LHCN-M2 (cell line): ENCODE measurements around the gene GALK2. TPM values are rescaled to one million over a fixed set of nuclear protein-coding genes. Genes with fewer than 3 reads are reported as not detected.
A peak's percentile ranks its signal among the peaks of the same experiment; 100 is the strongest.

Experiments used
- DNase-seq: peaks from one replicate; pipeline ENCODE4 v3.0.0-alpha.2; 2012; ENCODE audit warnings: low read depth
- total RNA-seq: library from RNA; depleted of rRNA; stranded (reverse); fragments of >200 nt; gene quantifications from 2 replicates; pipeline ENCODE4 v1.2.3, GENCODE V29; 2014

GALK2 gene
- total RNA-seq, 1 experiment from 2014 or later, result 26.3 TPM

DNA sequence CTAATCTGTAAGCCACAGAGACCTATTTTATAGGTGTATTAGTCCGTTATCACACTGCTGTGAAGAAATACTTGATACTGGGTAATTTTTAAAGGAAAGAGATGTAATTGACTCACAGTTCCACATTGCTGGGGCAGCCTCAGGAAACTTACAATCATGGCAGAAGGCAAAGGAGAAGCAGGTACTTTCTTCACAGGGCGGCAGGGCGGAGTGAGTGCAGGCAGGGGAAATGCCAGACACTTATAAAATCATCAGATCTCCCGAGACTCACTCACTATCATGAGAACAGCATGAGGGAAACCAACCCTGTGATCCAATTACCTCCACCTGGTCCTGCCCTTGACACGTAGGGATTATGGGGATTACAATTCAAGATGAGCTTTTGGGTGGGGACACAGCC is 108.7 kb downstream of the GALK2 start:
- DNase-seq, result no peak

DNA sequence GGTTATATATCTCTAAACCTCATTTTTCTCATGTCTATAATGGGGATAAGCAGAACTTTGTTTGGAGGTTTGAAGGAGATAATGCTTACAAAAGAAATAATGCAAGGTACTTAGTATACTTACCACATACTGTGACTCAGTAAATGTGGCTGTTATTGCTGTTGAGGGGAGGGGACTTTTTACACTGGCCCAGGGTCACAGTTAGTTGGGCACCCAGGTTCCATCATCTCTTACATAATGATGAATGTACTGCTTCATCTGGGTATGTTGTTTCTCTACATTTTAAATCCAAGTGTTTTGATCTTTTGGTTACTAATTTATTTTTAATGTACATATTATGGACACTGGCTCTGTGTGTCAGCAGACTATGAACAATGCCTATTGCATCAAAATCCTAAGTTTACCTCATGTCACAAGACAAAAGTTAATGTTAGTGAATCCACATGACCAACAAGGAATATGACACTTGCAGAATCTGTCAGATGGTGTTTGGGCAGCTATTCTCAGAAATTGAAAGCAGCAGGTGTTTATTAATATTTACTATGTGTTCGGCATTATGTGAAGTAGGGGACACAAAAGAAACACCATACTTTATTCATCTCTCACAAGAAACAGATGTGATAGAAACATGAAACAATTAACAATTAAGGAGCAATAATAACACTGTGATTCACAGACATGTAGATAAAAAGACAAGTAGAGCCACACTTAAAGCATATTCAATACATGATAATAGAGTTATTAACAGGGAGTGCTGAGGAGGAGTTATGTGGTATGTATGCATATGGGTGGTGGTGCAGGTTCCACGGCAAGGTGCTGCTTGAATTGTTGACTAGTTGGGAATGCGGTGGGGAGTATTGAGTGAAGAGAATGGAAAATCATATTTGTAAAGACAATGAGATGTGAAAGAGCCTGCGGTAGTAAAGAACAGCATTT is 109.7 kb downstream of the GALK2 start:
- peak; percentile 49 for DNase-seq

DNA sequence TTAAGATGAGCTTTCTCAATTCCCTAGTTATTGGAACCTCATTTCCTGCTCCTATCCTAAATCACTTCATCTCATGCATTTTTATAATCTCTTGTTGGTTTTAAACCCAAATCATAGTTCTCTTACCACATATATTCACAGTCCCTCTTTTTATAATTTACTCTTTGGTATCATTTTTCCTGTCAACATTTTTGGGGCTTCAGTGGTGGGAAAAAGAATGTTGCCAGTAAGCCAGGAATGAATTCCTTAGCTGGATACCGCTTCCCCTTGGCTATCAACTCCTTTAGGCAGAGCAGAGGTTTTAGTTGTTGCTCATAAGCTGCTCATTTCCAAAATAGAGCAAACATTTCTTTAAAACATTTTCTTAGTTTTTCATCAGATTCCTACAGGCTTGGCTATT is 112.3 kb downstream of the GALK2 start:
- DNase-seq, result peak; percentile 76

DNA sequence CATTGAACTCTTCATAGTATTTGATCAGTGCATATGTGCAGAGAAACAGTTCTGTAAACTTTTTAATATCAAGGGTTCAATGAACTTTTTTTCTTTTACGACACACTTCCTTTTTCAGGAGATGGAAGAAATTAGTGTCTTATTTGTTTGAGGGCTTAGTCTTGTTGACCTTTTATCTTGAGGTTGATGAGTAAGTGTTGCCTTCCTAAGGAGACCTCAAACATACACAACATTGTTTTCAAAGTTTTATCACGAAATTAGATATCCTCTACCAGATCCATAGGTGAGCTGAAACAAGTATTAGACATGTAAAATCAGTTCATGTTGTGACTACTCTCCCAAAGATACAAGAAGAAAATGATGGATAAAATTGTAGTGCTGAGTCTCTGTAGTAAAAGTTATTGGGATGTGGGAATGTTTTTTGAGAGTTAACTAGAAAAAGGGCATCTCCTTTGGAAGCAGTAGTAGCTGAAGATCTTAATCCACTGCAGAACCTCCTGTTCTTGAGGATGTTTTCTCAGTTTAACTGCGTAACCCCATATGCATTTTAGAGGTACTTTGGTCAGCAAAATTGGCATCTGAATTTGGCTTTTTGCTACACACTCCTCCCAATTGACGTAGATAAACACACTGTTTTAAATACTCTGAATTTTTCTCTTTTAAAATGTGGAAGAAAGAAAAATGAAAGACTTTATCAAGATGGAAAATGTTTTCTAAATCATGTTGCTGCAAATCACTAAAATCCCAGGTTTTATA is 116.8 kb downstream of the GALK2 start:
- DNase-seq, result peak; percentile 25

DNA sequence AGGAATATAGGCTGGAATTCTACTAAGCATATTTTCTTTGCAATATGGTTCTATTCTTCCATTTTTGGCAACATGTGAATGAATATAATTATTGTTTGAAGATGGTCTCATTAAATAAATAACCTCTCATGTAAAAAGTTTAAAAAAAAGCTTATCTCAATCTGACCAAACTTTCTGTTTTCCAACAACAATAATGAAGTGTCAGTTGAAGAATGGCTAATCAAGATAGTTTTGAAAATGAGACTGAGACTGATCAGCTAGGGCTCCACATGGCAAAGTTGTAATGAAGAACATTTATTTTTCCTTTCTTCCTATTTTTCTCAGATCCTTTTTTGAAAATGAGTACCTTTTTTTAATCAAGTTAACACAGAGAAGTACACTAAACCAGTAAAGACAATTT is 117.4 kb downstream of the GALK2 start:
- no peak for DNase-seq

DNA sequence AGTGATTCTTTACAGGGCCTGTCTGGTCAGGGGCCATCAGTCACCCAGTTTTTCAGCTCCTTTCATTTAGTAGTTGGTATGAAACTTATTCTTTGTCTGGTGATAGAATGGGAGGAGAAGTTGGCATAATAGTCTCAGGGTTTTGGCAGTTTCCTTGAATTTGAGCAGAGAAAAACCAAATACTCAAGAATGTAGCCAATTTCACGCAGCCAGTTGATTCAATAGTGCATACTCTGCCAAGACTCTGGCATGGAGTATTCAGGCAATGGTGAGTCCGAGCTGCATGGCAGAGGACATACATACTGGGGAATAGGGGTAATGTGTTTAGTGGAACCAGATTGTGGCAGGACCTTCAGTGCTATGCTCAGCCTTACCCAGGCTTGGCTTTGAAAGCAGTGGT is 118.3 kb downstream of the GALK2 start:
- DNase-seq, result no peak

DNA sequence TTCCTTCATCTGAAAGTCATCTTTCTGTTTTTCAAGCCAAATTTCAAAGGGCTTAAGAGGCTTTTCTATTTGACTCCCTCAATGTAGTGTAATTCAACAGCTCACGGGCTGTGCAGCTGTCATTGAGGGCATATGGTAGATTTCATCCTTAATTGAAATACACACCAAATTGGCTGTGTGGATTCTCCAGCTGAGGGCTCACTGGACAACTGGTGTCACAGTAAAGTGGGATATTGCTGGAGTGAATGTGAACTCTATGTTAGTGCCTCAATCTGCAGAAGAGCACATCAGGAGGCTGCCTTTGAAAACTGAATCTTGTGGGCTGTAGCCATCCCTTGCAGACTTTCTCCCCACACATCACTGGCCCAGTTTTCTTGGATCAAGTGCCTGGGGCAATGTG is 120.1 kb downstream of the GALK2 start:
- DNase-seq, result peak; percentile 35

DNA sequence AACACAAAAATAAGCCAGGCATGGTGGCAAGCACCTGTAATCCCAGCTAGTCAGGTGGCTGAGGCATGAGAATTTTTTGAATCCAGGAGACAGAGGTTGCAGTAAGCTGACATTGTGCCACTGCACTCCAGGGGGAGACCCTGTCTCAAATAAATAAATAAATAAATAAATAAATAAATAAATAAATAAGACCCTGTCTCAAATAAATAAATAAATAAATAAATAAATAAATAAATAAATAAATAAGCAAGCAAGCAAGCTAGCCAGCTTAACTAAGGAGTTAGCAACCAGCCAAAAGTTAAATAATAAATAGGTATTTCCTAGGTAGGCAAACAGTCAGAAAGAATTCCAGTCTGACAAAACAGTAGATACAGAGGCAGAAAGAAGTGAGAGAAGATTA is 123.9 kb downstream of the GALK2 start:
- no peak for DNase-seq

DNA sequence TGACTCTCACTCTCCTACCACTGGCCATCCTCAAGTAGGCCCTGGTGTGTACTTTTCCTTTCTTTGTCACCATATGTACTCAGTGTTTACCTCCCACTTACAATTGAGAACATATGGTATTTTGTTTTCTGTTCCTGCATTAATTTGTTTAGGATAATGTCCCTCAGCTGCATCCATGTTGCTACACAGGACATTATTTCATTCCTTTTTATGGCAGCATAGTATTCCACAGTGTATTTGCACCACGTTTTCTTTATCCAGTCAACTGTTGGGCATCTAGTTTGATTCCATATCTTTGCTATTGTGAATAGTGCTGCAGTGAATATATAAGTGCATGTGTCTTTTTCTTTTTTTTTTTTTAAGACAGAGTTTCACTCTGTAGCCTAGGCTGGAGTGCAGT is 126.2 kb downstream of the GALK2 start:
- DNase-seq, result no peak

DNA sequence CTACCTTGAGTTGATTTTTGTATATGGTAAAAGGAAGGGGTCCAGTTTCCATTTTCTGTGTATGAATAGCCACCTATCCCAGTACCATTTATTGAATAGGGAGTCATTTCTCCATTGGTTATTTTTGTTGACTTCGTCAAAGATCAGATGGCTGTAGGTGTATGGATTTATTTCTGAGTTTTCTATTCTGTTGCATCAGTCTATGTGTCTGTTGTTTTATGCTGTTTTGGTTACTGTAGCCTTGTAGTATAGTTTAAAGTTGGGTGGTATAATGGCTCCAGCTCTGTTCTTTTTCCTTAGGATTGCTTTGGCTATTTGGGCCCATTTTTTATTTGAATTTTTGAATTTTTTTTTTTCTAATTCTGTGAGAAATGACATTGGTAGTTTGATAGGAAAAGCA is 127.5 kb downstream of the GALK2 start:
- no peak for DNase-seq

DNA sequence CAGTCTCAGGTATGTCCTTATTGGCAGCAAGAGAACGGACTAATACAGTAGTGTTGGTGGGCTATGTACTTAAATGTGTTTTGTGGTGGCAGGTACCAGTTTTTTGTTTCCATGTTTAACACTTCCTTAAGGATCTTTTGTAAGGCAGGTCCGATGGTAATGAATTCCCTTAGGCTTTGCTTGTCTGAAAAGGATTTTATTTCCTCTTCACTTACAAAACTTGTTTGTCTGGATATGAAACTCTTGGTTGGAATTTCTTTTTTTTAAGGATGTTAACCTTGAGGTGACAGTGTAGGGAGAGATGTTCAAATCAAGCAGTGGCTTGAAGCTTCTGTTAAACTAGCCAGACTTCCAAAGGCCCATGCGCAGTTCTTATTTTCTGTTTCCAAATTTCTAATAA is 130.8 kb downstream of the GALK2 start:
- DNase-seq, result no peak

DNA sequence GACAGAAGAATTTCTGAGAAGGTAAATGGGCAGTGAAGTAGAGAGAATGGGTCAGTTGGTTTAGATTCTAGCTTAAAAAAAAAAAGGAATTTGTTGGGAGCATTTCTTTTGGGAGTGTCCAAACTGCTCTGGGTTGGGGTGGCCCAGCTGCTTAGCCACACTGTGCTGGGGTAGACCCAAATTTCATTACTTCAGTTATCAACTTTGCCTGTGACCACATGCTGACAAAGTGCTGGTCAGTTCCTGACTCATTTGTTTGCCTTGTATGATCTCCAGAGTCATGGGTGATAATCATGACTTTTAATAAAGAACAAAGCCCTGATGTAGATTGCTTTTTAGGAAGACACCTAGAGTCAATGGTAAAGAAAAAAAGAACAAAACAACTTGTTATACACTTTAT is 131.5 kb downstream of the GALK2 start:
- peak; percentile 35 for DNase-seq

DNA sequence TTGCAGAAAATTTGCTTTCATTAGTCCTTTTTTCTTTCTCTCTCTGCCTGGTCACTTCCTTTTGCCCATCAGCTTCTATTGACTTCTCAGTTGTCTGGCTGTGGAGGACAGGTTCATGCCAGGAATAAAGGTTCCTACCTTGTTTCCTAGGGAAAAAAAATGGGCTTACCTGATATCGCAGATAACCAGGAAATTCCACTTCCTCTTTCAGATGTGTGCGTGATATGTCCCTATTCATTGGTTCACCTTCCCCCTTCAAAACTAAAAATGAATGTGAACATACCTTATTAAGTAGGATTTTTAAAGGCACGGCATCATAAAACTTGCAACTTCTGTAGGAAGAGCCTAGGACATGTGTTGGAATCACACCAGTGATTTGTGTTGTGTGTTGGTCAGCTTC is 133.0 kb downstream of the GALK2 start:
- no peak for DNase-seq

DNA sequence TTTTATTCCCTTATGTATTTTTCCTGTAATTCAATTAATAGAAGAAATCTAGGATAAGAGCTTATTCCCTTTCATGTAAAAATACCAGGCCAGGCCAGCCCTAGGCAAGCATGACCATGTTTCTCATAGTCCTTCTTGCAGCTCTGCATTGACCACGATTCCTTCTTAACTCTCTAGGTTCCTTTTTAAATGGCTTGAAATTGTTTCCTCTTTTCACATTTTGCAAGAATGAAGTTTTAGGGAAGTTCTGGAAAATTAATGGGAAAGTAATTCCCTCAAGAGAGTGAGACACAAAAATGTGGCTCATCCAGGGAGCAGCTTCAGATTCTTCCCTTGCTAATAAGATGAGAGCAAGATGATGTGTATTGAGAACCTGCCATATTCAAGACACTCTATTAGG is 136.5 kb downstream of the GALK2 start:
- DNase-seq, result no peak

DNA sequence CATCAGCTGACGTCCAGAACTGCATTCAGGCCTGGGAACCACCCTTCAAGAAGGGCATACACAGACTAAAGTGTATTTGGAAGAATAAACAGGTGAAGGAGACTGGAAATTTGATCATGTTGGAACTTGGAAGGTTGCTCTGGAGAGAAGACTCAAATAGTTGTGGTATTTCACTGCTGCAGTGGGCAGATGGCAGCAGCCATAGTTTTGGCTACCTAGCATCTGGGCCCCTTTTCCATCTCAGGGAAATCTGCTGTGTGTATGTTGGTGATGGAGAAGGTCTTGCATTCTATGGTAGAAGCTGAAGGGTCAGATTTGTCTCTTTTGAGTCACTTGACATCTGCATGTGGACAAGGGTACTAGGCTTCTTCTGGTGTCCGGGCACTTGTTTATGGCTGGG is 138.6 kb downstream of the GALK2 start:
- no peak for DNase-seq

DNA sequence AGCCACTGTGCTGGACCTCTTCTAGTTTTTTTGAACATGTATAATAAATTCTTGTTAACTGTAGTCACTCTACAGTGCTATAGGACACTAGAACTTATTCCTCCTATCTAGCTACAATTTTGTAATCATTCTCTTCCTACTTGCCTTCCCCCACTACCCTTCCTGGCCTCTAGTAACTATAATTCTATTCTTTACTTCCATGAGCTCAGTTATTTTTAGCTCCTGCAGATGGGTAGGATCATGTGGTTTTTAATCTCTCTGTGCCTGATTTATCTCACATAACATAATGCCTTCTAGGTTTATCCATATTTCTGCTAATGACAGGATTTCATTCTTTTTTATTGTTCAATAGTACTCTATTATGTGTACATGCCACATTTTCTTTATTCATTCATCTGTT is 139.8 kb downstream of the GALK2 start:
- no peak for DNase-seq

DNA sequence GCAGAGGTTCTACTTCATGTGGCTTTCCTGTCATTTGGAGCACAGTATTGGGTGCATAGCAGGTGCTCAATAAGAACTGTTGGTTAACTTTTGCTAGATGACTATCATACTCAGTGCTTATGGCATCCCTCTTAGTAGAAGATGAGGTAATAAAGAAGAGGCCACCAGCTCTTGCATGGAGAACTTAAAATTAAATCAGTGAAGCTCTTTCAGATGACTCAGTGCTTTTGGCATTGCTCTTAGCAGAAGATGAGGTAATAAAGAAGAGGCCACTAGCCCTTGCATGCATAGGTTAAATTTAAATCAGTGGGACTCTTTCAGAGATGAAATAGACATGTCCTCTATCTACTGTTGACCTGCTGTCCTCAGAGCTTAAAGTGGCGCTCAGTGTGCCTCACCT is 143.6 kb downstream of the GALK2 start:
- DNase-seq, result peak; percentile 63

DNA sequence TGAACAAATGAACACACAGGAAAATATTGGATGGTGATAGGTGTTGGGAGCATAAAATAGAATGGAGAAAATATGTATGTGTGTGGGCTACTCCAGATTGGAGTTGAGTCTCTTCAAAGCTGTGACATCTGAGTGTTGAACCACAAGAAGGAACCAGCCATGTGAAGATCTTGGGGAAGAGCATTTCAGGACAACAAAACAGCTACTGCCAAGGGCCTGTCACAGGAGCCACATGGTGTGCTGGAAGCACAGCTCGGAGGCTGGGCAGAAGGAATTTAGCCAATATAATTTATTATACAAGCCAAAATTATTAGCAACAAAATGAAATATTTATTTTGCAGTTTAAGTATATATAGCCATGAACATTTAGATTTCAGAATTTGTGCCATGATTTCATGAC is 144.7 kb downstream of the GALK2 start:
- DNase-seq, result no peak

DNA sequence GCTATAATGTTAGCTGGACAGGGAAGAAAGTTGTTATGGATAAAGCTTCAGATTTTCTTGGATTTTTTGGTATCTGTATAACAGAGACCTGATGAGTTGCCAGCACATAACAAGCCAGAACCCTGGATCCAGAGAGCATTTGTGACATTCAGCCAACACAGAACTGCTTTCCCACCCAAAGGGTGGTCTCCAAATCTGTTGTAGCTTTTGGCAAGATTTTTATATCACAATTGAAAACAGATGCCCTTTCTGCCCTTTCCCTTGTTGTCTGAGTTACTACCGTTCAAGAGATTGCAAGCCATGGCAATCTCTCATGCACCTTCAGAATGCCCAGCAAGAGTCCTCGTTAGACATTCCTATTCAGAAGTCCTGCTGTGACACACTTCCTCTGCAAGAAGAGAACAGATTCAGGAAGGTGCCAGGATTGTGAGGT is 145.4 kb downstream of the GALK2 start:
- no peak for DNase-seq

DNA sequence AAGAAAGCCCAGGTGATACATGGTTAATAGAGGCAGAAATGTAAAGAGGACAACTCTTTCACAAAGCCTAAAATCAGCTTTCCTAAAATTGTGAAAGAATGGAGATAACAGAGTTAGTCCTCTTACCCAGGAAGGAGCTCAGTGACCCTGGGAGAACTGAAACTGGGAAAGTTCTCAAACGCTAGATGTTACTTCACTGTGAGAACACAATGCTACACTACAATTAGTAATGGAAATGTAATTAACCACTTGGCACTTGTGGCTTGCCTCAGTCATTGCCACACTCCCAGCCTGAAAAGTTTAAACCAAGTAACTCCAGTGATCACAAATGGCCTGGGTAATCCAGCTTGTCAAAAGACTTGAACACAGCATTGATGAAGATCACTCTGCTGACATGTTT is 150.3 kb downstream of the GALK2 start:
- no peak for DNase-seq

DNA sequence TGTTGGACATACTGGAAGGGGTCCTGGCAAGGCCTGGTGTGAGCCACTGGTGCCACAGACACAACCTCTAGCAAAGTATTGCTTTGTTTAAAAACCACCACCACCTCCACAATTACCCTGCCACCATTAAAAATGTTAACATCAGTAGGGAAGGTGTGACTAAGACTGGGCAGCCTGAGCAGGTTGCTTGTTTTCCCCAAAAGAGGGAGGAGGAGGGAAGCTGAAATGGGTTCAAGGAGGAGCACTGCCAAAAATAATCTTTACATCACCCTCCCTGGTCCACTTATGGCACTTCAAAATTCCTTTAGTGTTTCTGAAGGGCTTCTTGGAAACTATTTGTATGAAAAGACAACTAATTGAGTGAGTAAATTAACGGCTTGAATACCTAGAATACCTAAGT is 153.2 kb downstream of the GALK2 start:
- no peak for DNase-seq

DNA sequence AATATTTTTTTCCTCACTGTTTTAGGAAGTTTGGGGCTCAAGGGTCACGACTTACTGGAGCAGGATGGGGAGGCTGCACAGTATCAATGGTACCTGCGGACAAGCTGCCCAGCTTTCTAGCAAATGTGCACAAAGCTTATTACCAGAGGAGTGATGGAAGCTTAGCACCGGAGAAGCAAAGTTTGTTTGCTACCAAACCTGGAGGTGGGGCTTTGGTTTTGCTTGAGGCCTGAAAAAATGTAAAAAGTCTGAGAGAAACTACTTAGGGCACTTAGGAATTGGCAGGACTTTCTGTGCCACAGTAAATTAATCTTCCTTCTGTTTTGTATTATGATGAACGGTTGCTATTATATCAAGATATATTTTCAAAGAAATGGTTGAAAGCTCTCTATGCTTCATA is 157.9 kb downstream of the GALK2 start:
- DNase-seq, result no peak

DNA sequence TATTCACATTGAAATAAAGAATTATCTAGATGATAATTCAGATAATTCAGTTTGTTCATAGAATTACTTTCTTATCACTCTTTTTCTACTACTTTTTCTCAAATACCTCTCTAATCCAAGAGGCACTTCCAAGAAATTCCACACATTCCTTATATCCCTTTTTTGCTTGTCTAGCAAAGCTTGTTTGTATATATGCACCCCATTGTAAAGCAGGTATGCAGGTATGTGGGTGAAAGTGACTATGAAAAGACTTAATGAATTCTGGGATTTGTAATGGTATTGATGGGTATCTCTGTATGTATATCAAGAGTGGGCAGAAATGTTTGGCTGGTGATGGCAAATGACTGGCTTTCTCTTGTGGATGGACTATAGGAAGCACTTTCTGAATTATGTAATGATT is 158.9 kb downstream of the GALK2 start:
- no peak for DNase-seq
